Measurements from ENCODE around the gene RABL6. TPM values are rescaled to one million over a fixed set of nuclear protein-coding genes. Genes with fewer than 3 reads are reported as not detected.

RABL6 gene
- total RNA-seq, 2 donors from 2014 or later = 159 to 206 TPM

GRCh38 chr9:136875155-136875554 lies 67.4 kb downstream of the RABL6 start:
- no peak for TF ChIP-seq CTCF (conservative IDR thresholded peaks at IDR 0.05)
- no peak overlapping the region for H3K9ac ChIP-seq (ENCODE audit: extremely low read depth, low read length, poor library complexity, severe bottlenecking)
- H3K4me3 ChIP-seq (ENCODE audit: low read length) = no peak overlapping the region
- no peaks in the 10 kb centered on the region for H3K36me3 ChIP-seq (ENCODE audit: control insufficient read depth, insufficient read depth, low read length)
- Mint-ChIP-seq H3K9me3 (peaks cover 51% of the 10 kb centered on the region), H3K4me3 (no peak overlapping the region), H3K4me1 (no peaks in the 10 kb centered on the region), H3K27me3 (ENCODE audit: insufficient read depth) (peaks cover 22% of the 10 kb centered on the region), H3K36me3 (ENCODE audit: low read depth) (no peaks in the 10 kb centered on the region), H3K27ac (no peak overlapping the region)
- DNase-seq = no peak
- peaks cover 29% of the 10 kb centered on the region for H3K9me3 ChIP-seq (ENCODE audit: control insufficient read depth, low read length)
- no peak overlapping the region for H3K27ac ChIP-seq (ENCODE audit: low read depth, low read length)
- 92 to 93% methylated on average over 3 to 6 of the region's 6 CpGs for WGBS, 2 experiments (ENCODE audit: insufficient coverage in 1 of 2, insufficient read length in 1 of 2)
- H3K27me3 ChIP-seq (ENCODE audit: control insufficient read depth, insufficient read depth, low read length, poor library complexity, severe bottlenecking) = no peaks in the 10 kb centered on the region
- no peaks in the 10 kb centered on the region for H3K4me1 ChIP-seq (ENCODE audit: control insufficient read depth, insufficient read depth, low read length)

DNA sequence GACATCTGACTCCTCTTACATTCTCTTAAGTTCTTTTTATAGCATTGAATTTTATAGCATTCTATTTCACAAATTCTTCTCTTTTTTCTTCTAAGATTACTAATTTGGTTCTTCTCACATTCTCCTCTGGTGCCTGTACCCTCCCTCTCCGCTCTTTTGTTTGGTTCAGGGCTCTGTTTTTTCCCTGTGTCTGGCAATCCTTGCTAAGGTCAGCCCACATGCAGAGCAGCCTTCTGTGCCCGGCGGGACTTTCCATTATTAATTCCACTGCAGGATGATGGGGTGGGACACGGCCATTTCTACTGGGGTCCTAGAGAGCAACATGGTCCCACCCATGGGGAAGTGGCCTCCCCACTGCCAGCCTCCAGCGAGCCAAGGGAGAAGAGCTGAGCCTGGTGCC lies 68.7 kb downstream of the RABL6 start:
- peaks cover 39% of the 10 kb centered on the region for H3K9me3 Mint-ChIP-seq
- Histone ChIP-seq H3K4me3 (ENCODE audit: low read length) (no peak overlapping the region), H3K9me3 (ENCODE audit: control insufficient read depth, low read length) (peaks cover 16% of the 10 kb centered on the region), H3K9ac (ENCODE audit: extremely low read depth, low read length, poor library complexity, severe bottlenecking) (no peak overlapping the region), H3K4me1 (ENCODE audit: control insufficient read depth, insufficient read depth, low read length) (peaks cover 2% of the 10 kb centered on the region), H3K27me3 (ENCODE audit: control insufficient read depth, insufficient read depth, low read length, poor library complexity, severe bottlenecking) (no peaks in the 10 kb centered on the region), H3K27ac (ENCODE audit: low read depth, low read length) (no peak overlapping the region), H3K36me3 (ENCODE audit: control insufficient read depth, insufficient read depth, low read length) (no peaks in the 10 kb centered on the region)
- H3K27ac Mint-ChIP-seq = no peak overlapping the region
- H3K4me1 Mint-ChIP-seq = peaks cover 3% of the 10 kb centered on the region
- H3K27me3 Mint-ChIP-seq (ENCODE audit: insufficient read depth) = peaks cover 24% of the 10 kb centered on the region
- no peak overlapping the region for H3K4me3 Mint-ChIP-seq
- no peaks in the 10 kb centered on the region for H3K36me3 Mint-ChIP-seq (ENCODE audit: low read depth)
- DNase-seq = no peak
- no peak for TF ChIP-seq CTCF (conservative IDR thresholded peaks at IDR 0.05)
- WGBS, 2 experiments (ENCODE audit: insufficient coverage in 1 of 2, insufficient read length in 1 of 2) = 80% methylated on average over 3 to 5 of the region's 5 CpGs

GRCh38 chr9:136880651-136881050 lies 72.9 kb downstream of the RABL6 start:
- no peaks in the 10 kb centered on the region for H3K9me3 ChIP-seq (ENCODE audit: control insufficient read depth, low read length)
- no peak overlapping the region for H3K27ac ChIP-seq (ENCODE audit: low read depth, low read length)
- H3K4me1 Mint-ChIP-seq = peaks cover 8% of the 10 kb centered on the region
- H3K36me3 ChIP-seq (ENCODE audit: control insufficient read depth, insufficient read depth, low read length) = no peaks in the 10 kb centered on the region
- peaks cover 7% of the 10 kb centered on the region for H3K9me3 Mint-ChIP-seq
- WGBS, 2 experiments (ENCODE audit: insufficient coverage in 1 of 2, insufficient read length in 1 of 2) = 68 to 90% methylated on average over 5 to 11 of the region's 11 CpGs
- H3K27me3 ChIP-seq (ENCODE audit: control insufficient read depth, insufficient read depth, low read length, poor library complexity, severe bottlenecking) = no peaks in the 10 kb centered on the region
- no peaks in the 10 kb centered on the region for H3K36me3 Mint-ChIP-seq (ENCODE audit: low read depth)
- TF ChIP-seq CTCF (conservative IDR thresholded peaks at IDR 0.05) = no peak
- H3K27ac Mint-ChIP-seq = no peak overlapping the region
- H3K27me3 Mint-ChIP-seq (ENCODE audit: insufficient read depth) = peaks cover 18% of the 10 kb centered on the region
- H3K9ac ChIP-seq (ENCODE audit: extremely low read depth, low read length, poor library complexity, severe bottlenecking) = no peak overlapping the region
- no peak overlapping the region for H3K4me3 Mint-ChIP-seq
- no peak for DNase-seq
- no peak overlapping the region for H3K4me3 ChIP-seq (ENCODE audit: low read length)
- peaks cover 6% of the 10 kb centered on the region for H3K4me1 ChIP-seq (ENCODE audit: control insufficient read depth, insufficient read depth, low read length)

Data from endodermal cell (in vitro differentiated cells).